ENCODE results near the gene PPIP5K2.

- TF ChIP-seq ZNF384 (IDR thresholded peaks at IDR 0.05), result no peak
- TF ChIP-seq FOXM1 (IDR thresholded peaks at IDR 0.05; ENCODE audit: borderline replicate concordance), result no peak
- no peak for TF ChIP-seq FOXA1 (IDR thresholded peaks at IDR 0.05)
- TF ChIP-seq, protein P1, sequence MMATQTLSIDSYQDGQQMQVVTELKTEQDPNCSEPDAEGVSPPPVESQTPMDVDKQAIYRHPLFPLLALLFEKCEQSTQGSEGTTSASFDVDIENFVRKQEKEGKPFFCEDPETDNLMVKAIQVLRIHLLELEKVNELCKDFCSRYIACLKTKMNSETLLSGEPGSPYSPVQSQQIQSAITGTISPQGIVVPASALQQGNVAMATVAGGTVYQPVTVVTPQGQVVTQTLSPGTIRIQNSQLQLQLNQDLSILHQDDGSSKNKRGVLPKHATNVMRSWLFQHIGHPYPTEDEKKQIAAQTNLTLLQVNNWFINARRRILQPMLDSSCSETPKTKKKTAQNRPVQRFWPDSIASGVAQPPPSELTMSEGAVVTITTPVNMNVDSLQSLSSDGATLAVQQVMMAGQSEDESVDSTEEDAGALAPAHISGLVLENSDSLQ (IDR thresholded peaks at IDR 0.05), result no peak
- TF ChIP-seq BHLHE40 (IDR thresholded peaks at IDR 0.05; ENCODE audit: borderline replicate concordance), result no peak
- TF ChIP-seq FOXK2 (IDR thresholded peaks at IDR 0.05), result no peak
- no peak for TF ChIP-seq ELF4 (IDR thresholded peaks at IDR 0.05)
- no peak for TF ChIP-seq SP1 (IDR thresholded peaks at IDR 0.05)
- no peak for TF ChIP-seq HDGF (IDR thresholded peaks at IDR 0.05; ENCODE audit: borderline replicate concordance)
- no peak for TF ChIP-seq NFRKB (IDR thresholded peaks at IDR 0.05)
- no peak for TF ChIP-seq CTBP1 (IDR thresholded peaks at IDR 0.05; ENCODE audit: borderline replicate concordance)
Measured at GRCh38 chr5:103089272-103089671, 30.8 kb upstream of the PPIP5K2 start.

Measured in HEK293T (cell line).